ENCODE results near the gene HPD.
"Not testable (repeated sequence)": the region's sequence is repeated elsewhere in the genome, so short reads cannot be mapped to it uniquely, and the experiment has no call there.

HPD gene

GRCh38 chr12:121894633-121895032, 36.0 kb upstream of the HPD start:
- ATAC-seq: peak; percentile 68
- TF ChIP-seq GLIS3 (CRISPR knock-in tag; IDR thresholded peaks at IDR 0.05) (no peak), OSR1 (CRISPR knock-in tag; IDR thresholded peaks at IDR 0.05) (no peak), ZFP3 (CRISPR knock-in tag; IDR thresholded peaks at IDR 0.05) (no peak), TCF4 (CRISPR knock-in tag; IDR thresholded peaks at IDR 0.05; ENCODE audit: borderline replicate concordance) (no peak), ISL1 (CRISPR knock-in tag; IDR thresholded peaks at IDR 0.05) (no peak), CREB5 (CRISPR knock-in tag; IDR thresholded peaks at IDR 0.05; ENCODE audit: low read depth) (no peak), CSDC2 (CRISPR knock-in tag; IDR thresholded peaks at IDR 0.05) (no peak), ARNTL (CRISPR knock-in tag; IDR thresholded peaks at IDR 0.05; ENCODE audit: borderline replicate concordance, low read depth) (no peak)

- TF ChIP-seq ISL1 (CRISPR knock-in tag; IDR thresholded peaks at IDR 0.05) (no peak), BACH2 (CRISPR knock-in tag; IDR thresholded peaks at IDR 0.05; ENCODE audit: borderline replicate concordance) (no peak)
- ATAC-seq: peak; percentile 68
These were observed 35.4 kb upstream of the HPD start for GRCh38 chr12:121893961-121894460.

GRCh38 chr12:121892673-121893561, 34.3 kb upstream of the HPD start:
- no peak for TF ChIP-seq TOX (CRISPR knock-in tag; IDR thresholded peaks at IDR 0.05; ENCODE audit: borderline replicate concordance)
- no peak for ATAC-seq

- ATAC-seq: not testable (repeated sequence)
These were observed 31.0 kb upstream of the HPD start for GRCh38 chr12:121889661-121890060.

GRCh38 chr12:121889274-121889624, 30.6 kb upstream of the HPD start:
- no peak for ATAC-seq
- TF ChIP-seq SNAI2 (CRISPR knock-in tag; IDR thresholded peaks at IDR 0.05) (no peak), GLIS3 (CRISPR knock-in tag; IDR thresholded peaks at IDR 0.05) (no peak), TSHZ2 (CRISPR knock-in tag; IDR thresholded peaks at IDR 0.05) (no peak), ZFP3 (CRISPR knock-in tag; IDR thresholded peaks at IDR 0.05) (no peak), ZNF70 (CRISPR knock-in tag; IDR thresholded peaks at IDR 0.05) (no peak), TOX (CRISPR knock-in tag; IDR thresholded peaks at IDR 0.05; ENCODE audit: borderline replicate concordance) (no peak), PATZ1 (CRISPR knock-in tag; IDR thresholded peaks at IDR 0.05; ENCODE audit: borderline replicate concordance) (no peak), ZFP30 (CRISPR knock-in tag; IDR thresholded peaks at IDR 0.05) (no peak), POU6F1 (CRISPR knock-in tag; IDR thresholded peaks at IDR 0.05; ENCODE audit: borderline replicate concordance, low read depth) (no peak), CSDC2 (CRISPR knock-in tag; IDR thresholded peaks at IDR 0.05) (no peak), ZNF8 (CRISPR knock-in tag; IDR thresholded peaks at IDR 0.05) (no peak), ESRRG (CRISPR knock-in tag; IDR thresholded peaks at IDR 0.05) (no peak), ISL1 (CRISPR knock-in tag; IDR thresholded peaks at IDR 0.05) (no peak), PPARA (CRISPR knock-in tag; IDR thresholded peaks at IDR 0.05; ENCODE audit: borderline replicate concordance) (no peak)
